HFFc6 (cell line): ENCODE measurements around the gene TRIM56. TPM values are rescaled to one million over a fixed set of nuclear protein-coding genes. Genes with fewer than 3 reads are reported as not detected.
"Not testable (repeated sequence)": the region's sequence is repeated elsewhere in the genome, so short reads cannot be mapped to it uniquely, and the experiment has no call there.

ENCODE experiments used
- DNase-seq: peaks from one replicate; pipeline ENCODE4 v3.0.0-alpha.2; 2018
- H3K27ac Mint-ChIP-seq: 2 replicates; pipeline ENCODE4 v1.8.0; 2020; ENCODE audit warnings: mild to moderate bottlenecking, mixed read lengths
- H3K27me3 Mint-ChIP-seq: 2 replicates; pipeline ENCODE4 v1.8.0; 2021; ENCODE audit warnings: mild to moderate bottlenecking, moderate library complexity, mixed read lengths; ENCODE audit not compliant: insufficient read depth
- H3K36me3 Mint-ChIP-seq: 2 replicates; pipeline ENCODE4 v1.8.0; 2021; ENCODE audit warnings: low read depth, mixed read lengths
- H3K4me1 Mint-ChIP-seq: 2 replicates; pipeline ENCODE4 v1.8.0; 2020; ENCODE audit warnings: low read depth, mixed read lengths
- H3K4me3 Mint-ChIP-seq: 2 replicates; pipeline ENCODE4 v1.8.0; 2020; ENCODE audit warnings: mild to moderate bottlenecking, moderate library complexity, mixed read lengths
- H3K9me3 Mint-ChIP-seq: 2 replicates; pipeline ENCODE4 v1.8.0; 2020; ENCODE audit warnings: mild to moderate bottlenecking, mixed read lengths
- CTCF ChIP-seq: fragments of 200-600 bp; sonication (generic); IDR thresholded peaks from 2 replicates; pipeline ENCODE4 v1.5.0; 2021; ENCODE audit warnings: antibody characterized with exemption, mild to moderate bottlenecking
- total RNA-seq, 6 experiments: library from RNA; stranded (reverse); fragmentation: NEBNext Ultra II Directional; extraction: Animal tissue kit (Norgen Biotek cat#: 25700); gene quantifications; 2 replicates in 1 of 6; 3 replicates in 5 of 6; pipeline ENCODE4 v1.2.3, GENCODE V29; 2021

The TRIM56 gene
- total RNA-seq, 6 experiments from 2014 or later = 17.8 to 20.6 (median 19.4) TPM

GRCh38 chr7:101060992-101061391 is 24.3 kb upstream of the TRIM56 start:
- H3K9me3 Mint-ChIP-seq = no peaks in the 10 kb centered on the region
- DNase-seq = no peak
- H3K4me1 Mint-ChIP-seq = 0 out of 2 replicates have a peak, but pooled peaks cover 4% of the 10 kb centered on the region
- no peak overlapping the region for H3K27ac Mint-ChIP-seq
- H3K4me3 Mint-ChIP-seq = no peak overlapping the region
- H3K27me3 Mint-ChIP-seq = peaks cover 37% of the 10 kb centered on the region
- H3K36me3 Mint-ChIP-seq = no peaks in the 10 kb centered on the region
- TF ChIP-seq CTCF = no peak

GRCh38 chr7:101064176-101064550 is 21.1 kb upstream of the TRIM56 start:
- H3K9me3 Mint-ChIP-seq, H3K36me3 Mint-ChIP-seq, DNase-seq, H3K27ac Mint-ChIP-seq, H3K4me3 Mint-ChIP-seq: not testable (repeated sequence)
- Mint-ChIP-seq H3K27me3 (peaks cover 32% of the 10 kb centered on the region), H3K4me1 (peaks cover 13% of the 10 kb centered on the region; the same call in 1 of the 2 replicates)

DNA sequence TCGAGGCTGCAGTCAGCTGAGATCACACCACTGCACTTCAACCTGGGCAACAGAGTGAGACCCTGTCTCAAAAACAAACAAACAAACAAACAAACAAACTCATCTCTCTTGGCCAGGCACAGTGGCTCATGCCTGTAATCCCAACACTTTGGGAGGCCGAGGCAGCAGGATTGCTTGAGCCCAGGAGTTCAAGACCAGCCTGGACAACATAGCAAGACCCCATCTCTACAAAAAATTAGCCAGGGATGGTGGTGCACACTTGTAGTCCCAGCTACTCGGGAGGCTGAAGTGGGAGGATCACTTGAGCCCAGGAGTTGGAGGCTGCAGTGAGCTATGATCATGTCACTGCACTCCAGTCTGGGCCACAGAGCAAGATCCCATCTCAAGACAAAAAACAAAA is 20.1 kb upstream of the TRIM56 start:
- peaks cover 37% of the 10 kb centered on the region for H3K27me3 Mint-ChIP-seq
- not testable (repeated sequence) for DNase-seq, H3K4me1 Mint-ChIP-seq, H3K27ac Mint-ChIP-seq, H3K9me3 Mint-ChIP-seq, H3K4me3 Mint-ChIP-seq, H3K36me3 Mint-ChIP-seq

GRCh38 chr7:101066141-101066832 is 19.0 kb upstream of the TRIM56 start:
- DNase-seq = no peak
- no peak for TF ChIP-seq CTCF
- H3K4me1 Mint-ChIP-seq = peaks cover 9% of the 10 kb centered on the region; the same call in 1 of the 2 replicates
- no peak overlapping the region for H3K4me3 Mint-ChIP-seq
- H3K9me3 Mint-ChIP-seq = no peaks in the 10 kb centered on the region
- peaks cover 31% of the 10 kb centered on the region for H3K27me3 Mint-ChIP-seq
- H3K36me3 Mint-ChIP-seq = no peaks in the 10 kb centered on the region
- H3K27ac Mint-ChIP-seq = no peak overlapping the region

- no peaks in the 10 kb centered on the region for H3K36me3 Mint-ChIP-seq
- DNase-seq = no peak
- no peak overlapping the region for H3K27ac Mint-ChIP-seq
- peaks cover 9% of the 10 kb centered on the region; the same call in 1 of the 2 replicates for H3K4me1 Mint-ChIP-seq
- no peaks in the 10 kb centered on the region for H3K9me3 Mint-ChIP-seq
- H3K4me3 Mint-ChIP-seq = no peak overlapping the region
- TF ChIP-seq CTCF = no peak
- H3K27me3 Mint-ChIP-seq = peaks cover 28% of the 10 kb centered on the region
These were observed 18.5 kb upstream of the TRIM56 start for GRCh38 chr7:101066833-101067177.

DNA sequence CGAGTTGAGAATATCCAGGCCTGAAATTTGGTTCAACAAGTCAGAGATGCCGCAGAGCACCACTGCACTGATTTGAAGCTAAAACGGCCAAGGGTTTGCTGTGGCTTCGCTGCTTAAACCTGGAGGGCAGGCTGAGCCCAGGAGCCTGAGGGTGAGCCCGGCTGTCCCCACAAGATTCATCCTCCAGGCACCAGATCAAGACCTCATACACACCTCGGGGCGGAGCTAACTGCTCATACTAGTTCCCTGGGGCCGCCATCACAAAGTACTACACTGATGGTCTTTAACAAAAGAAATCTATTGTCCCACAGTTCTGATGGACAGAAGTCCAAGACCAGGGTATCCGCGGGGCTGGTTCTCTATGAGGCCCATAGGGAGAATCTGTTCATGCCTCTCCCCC is 16.9 kb upstream of the TRIM56 start:
- Mint-ChIP-seq H3K27ac (no peak overlapping the region), H3K36me3 (no peaks in the 10 kb centered on the region), H3K4me3 (no peak overlapping the region), H3K4me1 (peaks cover 9% of the 10 kb centered on the region; the same call in 1 of the 2 replicates), H3K9me3 (no peaks in the 10 kb centered on the region), H3K27me3 (peaks cover 30% of the 10 kb centered on the region)
- TF ChIP-seq CTCF = no peak
- DNase-seq = no peak

GRCh38 chr7:101071362-101072104 is 13.7 kb upstream of the TRIM56 start:
- DNase-seq, H3K36me3 Mint-ChIP-seq, H3K4me3 Mint-ChIP-seq, H3K9me3 Mint-ChIP-seq, H3K27ac Mint-ChIP-seq, H3K4me1 Mint-ChIP-seq: not testable (repeated sequence)
- H3K27me3 Mint-ChIP-seq = peaks cover 32% of the 10 kb centered on the region
